Activated T-cell treated with anti-CD3 and anti-CD28 coated beads, Interleukin-2, amount 50 U/mL, for 1 hour (primary cell): Measurements from ENCODE around the gene UAP1L1.
"Not testable (repeated sequence)": the region's sequence is repeated elsewhere in the genome, so short reads cannot be mapped to it uniquely, and the experiment has no call there.

Source experiments
- DNase-seq: peaks from one replicate; pipeline ENCODE4 v3.0.0-alpha.2; 2020

UAP1L1 gene

DNA sequence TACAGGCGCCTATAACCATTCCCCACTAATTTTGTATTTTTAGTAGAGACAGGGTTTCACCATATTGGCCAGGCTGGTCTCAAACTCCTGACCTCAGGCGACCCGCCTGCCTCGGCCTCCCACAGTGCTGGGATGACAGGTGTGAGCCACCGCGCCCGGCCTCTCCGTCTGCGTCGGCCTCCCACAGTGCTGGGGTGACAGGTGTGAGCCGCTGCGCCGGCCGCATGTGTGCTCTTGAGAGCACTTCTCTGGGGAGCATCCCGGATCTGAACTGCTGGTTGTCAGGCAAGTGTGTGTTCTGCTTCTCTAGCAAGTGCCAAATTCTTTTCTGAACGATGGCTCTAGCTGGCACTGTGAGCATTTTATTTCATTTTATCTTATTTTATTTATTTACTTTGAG lies 19.8 kb upstream of the UAP1L1 start:
- no peak for DNase-seq

DNA sequence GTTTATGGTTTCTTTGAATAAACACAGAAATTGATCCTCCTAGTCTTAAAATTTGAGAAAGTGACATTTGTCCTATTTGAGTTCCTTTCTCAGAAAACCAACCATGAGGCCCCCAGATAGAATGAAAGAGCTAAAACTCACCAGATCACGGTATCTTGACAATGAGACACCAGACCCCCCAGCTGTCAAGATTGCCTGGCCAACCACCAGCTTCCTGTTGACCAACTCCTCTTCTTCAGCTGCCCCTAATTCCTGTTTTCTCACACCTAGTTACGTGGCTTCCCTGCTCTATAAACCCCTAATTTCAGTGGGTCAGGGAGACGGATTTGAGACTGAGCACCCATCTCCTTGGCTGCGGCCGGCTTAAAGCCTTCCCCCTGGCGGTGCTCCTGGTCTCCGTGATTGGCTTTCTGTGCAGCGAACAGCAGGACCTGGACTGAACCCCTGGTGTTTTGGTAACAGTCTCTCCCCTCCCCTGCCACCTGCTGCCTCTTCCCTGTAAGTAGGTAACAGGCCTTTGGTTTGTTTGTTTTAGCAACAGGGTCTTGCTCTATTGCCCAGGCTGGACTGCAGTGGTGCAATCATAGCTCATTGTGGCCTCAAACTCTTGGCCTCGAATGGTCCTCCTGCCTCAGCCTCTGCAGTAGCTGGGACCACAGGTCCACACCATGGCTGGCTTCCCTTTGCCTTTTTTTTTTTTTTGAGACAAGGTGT lies 18.6 kb upstream of the UAP1L1 start:
- no peak for DNase-seq

DNA sequence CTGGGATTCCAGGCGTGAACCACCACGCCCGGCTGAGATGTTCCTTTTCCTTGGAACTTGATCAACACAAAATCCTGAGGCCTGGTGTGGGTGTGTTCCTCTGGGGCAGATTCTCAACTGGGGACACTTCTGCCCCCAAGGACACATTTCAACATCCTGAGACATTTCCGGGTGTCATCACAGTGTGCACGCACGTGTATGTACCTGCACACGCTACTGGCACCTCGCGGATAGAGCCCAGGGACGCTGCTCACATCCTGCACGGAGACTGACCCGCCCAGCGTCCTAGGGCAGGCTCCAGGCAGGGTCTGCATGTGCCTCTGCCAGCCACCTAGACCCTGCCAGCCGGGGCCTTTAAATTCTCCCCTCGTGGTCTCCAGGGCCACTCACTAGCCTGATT lies 14.9 kb upstream of the UAP1L1 start:
- DNase-seq = no peak

DNA sequence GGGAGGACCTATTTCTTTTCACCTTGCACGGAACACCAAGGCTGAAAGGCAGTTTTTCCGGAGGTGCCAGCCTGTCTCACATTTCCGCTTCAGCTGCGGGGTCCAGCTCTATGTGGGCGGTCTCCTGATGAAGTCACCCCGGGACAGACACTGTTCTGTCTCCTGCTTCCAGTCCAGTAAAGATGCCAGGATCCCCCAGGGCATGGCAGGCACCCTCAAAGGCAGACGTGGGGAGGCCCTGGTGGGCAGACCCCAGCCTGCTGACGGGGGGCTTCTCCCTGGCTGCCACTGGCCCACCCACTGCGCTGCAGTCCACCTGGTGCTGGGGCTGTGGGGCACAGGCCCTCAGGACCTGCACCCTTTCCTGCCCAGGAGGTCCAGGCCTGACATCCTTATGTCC lies 14.5 kb upstream of the UAP1L1 start:
- not testable (repeated sequence) for DNase-seq

DNA sequence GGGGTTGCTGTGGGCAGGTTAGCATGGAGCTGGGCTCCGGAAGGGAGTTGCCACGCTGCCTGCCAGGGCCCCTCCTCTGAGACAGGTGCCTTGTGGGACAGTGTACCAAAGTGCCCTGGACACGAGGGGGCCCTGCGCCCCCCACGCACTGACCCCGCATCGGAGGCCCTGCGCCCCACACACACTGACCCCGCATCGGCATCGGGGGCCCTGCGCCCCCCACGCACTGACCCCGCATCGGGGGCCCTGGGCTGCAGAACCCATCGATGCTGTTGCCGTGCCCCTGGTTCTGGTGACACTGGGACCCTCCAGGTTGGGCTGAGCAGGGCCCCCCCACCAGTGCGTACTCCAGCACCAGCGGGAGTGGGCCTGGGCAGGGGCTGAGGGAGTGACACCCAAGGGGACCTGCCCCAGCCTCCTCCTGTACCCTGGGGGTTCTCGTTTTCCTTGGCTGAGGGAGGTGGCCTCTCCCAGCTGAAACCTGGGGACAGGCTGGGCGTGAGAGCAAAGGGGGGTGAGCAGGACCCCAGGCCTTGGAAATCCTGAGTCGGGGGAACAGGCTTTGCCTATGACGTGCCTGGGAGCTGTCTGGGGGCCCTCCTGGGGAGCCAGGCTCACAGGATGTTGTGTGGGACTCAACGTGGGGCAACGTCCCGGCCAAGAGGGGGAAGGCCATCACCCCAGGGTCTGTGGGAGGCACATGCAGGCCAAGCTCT lies 13.8 kb upstream of the UAP1L1 start:
- no peak for DNase-seq

DNA sequence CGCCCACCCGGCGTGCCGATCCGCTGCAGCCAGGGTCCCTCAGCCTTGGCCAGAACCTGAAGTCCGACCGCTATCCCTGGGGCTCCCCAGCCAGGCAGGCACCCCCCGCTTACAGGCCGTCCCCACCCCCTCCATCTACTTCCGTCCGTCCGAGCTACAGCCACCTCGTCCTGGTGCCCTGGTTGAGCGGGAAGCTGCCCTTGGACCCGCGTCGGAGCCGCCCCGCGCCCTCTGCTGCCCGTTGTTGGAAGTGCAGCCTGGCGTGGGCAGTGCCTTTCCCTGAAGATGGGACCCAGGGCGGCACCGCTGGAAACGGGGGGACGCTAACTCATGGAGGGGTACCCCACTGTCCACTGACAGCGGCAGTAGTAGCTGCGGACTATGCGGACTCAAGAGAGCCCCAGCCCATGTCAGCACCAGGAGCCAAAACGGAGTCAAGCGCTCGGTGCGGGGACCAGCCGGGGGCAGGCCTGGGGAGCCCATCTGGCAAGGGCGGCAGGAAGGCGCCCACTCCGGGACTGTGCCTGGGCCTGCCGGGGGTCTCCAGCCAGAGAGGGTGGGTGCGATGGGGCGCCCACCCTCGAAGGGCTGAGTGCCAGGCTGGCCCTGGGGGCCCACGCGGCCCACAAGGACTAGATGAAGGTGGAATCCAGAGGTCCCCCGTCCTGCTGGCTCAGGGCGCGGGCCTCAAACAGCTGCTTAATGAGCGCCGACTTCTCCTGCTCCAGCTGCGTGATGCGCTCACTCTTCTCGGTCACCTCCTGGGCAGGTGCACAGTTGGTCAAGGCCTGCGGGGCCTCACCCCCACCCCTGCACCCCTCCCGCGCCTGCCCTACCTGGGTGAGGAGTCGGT lies 13.1 kb upstream of the UAP1L1 start:
- DNase-seq = peak; percentile 73

DNA sequence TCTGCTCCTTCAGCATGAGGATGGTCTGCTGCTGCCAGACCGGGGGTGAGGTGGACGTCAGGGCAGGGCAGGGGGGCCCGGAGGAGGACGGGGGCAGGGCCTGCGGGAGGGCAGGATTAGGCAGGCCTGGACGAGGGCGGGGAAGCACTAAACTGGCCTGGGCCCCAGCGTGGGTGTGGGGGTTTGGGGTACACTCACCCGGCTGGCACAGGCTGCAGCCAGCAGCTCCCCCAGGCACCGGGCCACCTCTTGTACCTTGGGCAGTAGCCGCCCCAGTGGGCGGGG lies 12.5 kb upstream of the UAP1L1 start:
- no peak for DNase-seq

DNA sequence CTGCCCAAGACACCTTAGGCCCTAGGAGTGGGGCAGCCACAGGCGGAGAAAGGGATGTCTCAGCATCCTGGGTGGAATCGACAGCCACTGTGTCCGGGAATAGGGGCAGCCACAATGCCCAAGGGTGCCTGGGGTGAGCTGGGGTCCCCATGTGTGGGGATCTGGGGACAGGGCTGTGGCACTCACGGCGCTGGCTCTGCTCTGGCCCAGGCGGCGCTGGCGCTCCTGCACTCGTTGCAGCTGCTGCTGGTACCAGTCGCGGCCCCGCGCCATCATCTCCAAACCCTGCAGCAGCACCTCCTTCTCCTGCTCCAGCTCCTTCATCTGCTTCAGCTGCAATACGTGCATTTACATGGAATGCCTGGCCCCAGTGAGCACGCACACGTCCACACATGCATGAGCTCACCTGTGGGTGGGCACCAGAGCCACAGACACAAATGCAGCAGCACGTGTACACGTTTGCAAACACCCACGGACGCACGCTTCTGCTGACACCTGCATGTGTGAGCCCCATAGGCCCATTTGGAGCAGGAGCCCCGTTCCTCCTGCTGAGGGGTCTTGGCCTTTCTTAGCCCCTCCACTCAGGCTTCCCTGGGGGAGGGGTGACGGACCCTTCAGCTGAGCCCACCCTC lies 11.9 kb upstream of the UAP1L1 start:
- DNase-seq = no peak

DNA sequence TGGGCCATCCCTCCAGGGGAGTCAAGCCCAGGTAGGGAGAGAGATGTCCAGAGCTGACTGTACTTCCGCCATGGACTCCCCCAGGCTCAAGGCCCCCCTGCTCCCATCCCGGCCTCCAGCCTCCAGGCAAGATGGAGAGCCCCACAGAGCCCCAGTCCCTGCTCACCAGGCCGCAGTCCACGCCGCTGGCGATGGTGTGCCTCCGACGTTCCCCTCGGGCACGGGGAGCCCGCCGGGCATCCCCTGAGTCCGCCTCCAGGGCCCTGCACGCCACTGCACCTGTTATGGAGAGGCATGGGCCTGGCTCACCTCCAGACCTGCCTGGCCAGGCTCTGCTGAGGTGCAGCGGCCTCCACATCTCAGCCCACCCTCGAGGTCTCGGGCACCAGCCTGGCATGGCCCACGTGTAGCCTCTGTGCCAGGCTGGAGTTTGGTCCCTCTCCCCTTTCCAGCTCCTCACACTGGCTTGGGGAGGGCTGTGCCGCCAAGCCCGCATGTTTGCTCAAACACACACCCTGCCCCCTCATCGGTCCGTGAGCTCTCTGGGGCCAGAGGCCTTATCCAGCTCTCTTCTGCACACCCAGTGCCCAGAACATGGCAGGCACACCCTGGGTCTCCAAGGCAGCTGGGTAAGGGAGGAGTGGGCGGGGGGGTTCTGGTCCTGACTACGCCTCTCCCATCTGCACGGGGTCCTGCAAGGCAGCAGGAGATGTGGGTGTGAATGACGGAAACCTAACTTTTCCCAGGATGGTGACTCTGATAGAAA lies 11.0 kb upstream of the UAP1L1 start:
- DNase-seq = no peak

DNA sequence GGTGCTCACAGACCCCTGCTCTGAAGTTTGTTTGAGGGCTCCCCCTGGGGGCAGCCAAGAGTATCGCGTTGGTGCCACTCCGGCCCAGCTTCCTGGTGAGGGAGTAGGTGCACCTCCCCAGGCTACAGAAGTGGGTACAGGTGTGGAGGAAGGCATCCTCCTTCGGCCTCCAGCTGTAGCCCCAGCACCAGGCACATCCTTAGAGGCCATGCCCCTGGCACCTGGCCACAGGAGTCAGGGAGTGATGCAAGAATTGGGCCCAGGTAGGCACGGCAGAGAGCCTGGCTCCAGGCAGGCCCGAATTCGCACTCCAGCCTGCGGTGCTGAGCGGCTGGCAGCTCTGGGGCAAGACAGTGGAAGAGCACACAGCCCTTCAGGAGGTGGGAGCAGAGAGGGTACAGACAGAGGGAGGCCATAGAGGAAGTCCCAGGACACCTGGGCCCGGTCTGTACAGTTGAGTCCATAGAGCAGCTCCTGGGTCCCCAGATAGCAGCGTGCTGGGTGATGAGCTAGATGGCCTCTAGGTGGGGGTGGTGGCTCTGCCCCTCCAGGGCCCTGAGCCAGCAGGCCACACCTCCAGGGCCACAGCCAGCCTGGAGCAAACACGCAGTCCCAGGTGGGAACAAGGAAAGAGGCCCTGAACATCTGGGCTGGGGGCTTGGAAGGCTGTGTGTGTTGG lies 9.3 kb upstream of the UAP1L1 start:
- peak; percentile 86 for DNase-seq

DNA sequence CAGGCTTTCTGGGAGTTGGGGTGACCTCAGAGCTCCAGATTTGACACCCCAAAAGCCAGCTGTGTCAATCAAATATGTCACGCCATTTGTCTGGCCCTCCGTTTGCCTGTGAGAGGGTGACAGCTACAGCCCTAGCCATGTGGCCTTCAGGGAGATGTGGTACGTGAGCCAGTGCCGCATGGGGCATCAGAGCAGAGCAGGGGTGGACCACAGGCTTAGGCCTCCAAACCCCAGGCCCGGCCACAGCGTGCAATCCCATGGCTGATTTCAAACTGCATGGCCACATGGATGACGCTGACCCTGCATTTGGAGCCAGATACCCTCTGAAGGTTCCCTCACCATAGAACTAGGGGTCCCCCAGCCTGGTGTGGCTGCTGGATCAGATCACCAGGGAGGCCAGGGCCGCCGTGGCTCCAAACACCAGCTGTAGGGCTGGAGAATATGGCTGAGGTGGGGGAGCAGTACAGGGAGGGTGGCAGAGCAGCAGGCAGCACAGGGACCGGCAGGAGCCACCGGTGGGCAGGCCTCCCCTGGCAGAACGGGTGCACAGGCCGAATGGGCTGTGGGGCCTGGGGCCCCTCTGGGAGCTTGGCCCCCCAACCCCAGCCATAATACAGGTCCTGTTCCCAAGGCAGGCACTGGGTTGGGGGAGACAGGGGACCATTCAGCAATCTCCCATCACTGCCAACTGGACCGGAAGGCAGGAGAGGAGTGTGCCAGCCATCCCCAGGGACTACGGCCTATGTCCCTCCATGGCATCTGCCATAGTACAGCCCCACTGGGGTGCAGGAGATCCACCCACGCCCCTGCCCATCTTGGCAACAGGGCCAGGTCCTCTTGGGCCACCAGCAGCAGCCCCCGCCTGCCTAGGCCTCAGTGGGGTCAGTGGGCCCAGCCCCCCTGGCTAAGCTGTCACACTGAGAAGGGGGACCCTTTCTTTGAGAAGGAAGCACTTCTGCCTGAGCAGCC lies 8.5 kb upstream of the UAP1L1 start:
- DNase-seq = no peak

DNA sequence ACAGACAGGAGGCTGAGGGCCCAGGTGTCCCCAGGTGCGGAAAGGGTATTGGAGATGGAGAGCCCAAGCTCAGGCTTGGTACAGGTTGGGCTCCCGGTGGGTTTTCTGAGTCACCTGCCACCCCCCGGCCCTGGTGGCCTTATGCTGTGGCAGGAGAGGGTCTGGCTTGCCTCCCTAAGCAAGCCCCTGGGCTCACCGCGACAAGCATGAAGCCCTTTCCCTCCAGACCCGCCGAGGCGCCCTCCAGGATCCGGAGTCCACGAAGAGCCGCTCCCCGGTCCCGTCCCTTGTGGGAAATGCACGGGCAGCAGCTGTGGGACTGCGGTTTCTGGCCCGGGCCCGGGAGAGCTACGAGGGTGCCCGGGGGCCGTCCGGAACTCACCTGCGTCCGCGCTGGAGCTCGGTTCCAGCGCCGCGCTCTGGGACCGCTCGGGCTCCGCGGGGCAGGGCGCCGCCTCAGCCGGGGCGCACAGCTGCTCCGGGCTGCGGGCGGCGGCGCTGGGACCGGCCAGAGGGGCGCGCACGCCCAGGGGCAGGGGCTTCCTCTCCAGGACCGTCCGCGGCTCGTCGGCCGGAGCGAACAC lies 7.7 kb upstream of the UAP1L1 start:
- DNase-seq = no peak

DNA sequence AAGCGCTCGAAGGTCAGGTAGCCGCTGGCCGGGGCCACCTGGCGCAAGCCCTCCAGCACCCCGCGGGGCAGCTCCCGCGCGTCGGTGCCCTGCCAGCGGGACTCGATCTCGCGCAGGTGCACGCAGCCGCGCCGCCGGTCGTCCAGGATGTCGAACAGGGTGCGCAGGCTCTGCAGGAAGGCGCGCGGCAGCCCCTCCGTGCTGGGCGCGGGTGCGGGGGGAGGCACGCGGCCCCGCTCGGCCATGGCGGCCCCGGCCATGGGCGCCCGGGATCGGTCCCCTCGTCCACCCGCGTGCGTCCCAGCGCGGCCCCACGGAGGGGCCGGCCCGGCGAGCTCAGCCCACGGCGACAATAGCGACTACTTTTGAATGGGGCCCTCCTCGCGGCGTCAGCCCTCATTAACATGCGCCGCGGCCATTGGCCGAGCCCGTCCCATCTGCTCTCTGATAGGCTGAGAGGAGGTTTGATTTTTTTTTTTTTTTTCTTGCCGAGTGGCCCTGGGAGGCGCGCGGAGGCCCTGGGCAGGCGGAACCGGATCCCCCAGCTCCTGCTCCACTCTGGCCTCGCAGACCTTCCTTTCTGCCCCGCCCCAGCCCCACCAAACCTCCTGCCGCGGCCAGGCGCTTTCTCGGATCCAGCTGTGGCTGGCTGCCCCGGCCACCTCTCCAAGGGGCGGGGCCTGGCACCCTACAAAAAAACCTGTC lies 7.0 kb upstream of the UAP1L1 start, which contains the start of gene SAPCD2:
Gene SAPCD2 (minus strand): TSS at position 357 of the 705 bp plus-strand sequence. CDS start 97 bp downstream, at position 260.
- DNase-seq = peak; percentile 83

DNA sequence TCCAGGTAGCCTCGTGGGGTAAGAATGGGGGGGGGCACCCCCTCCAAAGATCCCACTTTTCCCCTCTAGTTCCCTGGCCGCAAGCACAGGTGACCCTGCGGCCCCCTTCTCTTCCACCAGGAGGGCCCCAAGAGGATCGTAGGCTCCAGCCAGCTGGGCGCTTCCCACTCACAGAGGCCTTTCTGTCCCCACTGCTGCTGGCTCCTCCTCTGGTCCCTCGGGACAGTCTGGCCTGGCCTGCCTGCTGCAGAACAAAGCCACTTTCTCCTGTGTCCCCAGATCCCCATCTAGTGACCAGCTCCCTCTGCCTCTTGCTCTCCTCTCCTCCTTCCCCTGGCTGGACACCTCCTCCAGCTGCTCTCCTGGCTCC lies 6.4 kb upstream of the UAP1L1 start:
- no peak for DNase-seq

DNA sequence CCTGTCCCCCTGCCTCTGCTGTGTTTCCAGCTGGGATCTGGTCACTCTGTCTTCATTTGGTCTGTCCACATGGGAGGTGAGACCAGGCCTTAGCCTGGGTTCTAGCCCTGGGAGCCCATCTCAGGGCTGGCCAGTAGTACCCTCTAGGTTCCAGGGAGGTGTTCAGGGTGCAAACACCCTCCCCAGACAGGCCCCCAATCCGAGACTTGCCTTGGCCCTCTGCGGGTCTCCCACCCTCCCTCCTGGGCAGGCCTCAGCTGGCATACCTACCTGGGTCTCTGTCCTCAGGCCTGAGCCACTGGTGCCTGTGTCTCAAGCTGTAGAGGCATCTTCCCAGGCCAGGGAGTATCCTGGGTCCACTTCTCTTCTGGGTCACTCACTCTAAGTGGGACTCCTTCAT lies 6.0 kb upstream of the UAP1L1 start:
- DNase-seq = no peak

DNA sequence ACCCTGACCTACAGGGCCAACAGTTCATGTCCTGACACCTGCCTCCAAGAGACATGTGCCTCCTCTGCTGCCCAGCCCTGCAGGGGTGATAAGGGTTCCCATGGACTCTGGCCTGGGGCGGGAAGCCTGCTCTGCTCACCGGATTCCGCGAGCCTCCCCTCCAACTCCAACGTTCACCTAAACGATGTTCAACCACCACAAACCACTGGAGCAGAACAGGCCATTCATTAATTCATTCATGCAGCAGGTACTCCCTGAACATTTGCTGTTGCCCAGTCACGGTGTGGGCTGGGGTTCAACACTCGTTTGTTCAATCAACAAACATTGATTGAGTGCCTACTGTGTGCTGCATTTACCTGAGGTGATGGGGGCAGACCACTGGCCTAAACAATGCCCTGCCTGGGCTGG lies 3.3 kb upstream of the UAP1L1 start:
- DNase-seq = no peak

DNA sequence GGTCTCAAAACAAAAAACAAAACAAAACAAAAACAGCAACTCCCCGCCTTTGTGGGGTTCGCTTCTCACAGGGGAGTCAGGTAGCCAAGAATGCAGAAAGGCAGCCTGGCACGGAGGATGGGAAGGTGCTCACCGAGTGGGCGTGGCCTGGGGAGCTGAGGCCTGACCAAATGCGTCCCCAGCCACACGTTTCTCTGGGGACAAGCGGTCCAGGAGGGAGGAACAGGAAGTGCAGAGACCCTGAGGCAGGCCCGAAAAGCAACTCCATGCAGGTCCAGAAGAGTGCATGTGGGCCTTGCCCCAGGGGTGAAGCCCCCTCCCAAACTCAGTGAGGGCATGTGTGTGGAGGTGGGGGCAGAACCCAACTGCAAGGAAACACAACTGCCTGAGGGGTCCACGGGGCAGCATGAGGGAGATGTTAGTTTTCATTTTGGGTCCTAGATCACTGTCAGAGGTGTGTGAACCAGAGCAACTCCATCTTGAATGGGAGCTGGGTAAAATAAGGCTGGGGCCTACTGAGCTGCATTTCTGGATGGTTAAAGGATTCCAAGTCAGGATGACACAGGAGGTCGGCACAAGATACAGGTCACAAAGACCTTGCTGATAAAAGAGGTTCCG lies 2.6 kb upstream of the UAP1L1 start:
- DNase-seq = no peak

DNA sequence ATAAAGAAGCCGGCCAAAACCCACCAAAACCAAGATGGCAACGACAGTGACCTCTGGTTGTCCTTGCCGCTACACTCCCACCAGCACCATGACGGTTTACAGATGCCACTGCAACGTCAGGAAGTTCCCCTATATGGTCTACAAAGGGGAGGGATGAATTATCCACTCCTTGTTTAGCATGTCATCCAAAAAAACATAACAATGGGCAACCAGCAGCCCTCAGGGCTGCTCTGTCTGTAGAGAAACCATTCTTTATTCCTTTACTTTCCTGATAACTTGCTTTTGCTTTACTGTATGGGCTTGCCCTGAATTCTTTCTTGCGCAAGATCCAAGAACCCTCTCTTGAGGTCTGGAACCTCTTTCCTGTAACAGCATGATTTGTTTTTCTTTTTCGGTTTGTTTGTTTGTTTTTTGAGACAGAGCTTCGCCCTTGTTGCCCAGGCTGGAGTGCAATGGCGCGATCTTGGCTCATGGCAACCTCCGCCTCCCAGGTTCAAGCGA lies 2.0 kb upstream of the UAP1L1 start:
- no peak for DNase-seq

DNA sequence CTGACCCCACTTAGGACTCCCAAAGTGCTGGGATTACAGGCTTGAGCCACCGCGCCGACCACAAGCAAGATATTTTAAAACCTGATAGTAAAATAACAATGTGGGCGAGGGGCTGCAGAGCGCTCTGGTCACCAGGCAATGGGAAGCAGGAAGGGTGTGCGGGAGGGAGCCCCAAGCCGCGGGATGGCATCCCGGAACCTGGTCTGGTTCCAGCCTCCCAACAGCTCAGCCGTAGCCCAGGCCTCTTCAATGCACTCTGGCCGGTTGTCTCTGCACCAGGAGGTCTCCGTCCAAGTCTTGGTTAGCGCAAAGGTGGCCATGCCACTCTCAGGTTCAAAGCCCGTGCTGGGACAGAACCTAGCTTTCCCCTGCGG lies 694 bp upstream of the UAP1L1 start:
- no peak for DNase-seq
